Central memory CD8-positive, alpha-beta T cell (primary cell): Measurements from ENCODE around the gene MACROD2.

Experiments used
- ATAC-seq: fragments of 150-1000 bp; cut with Tn5 transposase; replicated peaks from 2 replicates; pipeline ENCODE4 v1.10.0; 2022; ENCODE audit warnings: mild to moderate bottlenecking, moderate FRiP score, moderate number of reproducible peaks; ENCODE audit not compliant: poor library complexity, severe bottlenecking; ENCODE audit errors: extremely low read depth
- DNase-seq, 2 donors: peaks; one replicate each; pipeline ENCODE4 v3.0.0; 2021; ENCODE audit warnings: low spot score in 2 of 2
- H3K27ac Mint-ChIP-seq: one replicate; pipeline ENCODE4 v1.8.0; 2022; ENCODE audit warnings: low read depth, mild to moderate bottlenecking, moderate library complexity, mixed read lengths
- H3K27me3 Mint-ChIP-seq: one replicate; pipeline ENCODE4 v1.8.0; 2022; ENCODE audit warnings: mixed read lengths
- H3K36me3 Mint-ChIP-seq: one replicate; pipeline ENCODE4 v1.8.0; 2022; ENCODE audit warnings: mild to moderate bottlenecking, moderate library complexity, mixed read lengths; ENCODE audit not compliant: insufficient read depth
- H3K4me1 Mint-ChIP-seq: one replicate; pipeline ENCODE4 v1.8.0; 2022; ENCODE audit warnings: mixed read lengths
- H3K4me3 Mint-ChIP-seq: one replicate; pipeline ENCODE4 v1.8.0; 2022; ENCODE audit warnings: mild to moderate bottlenecking, moderate library complexity, mixed read lengths
- H3K9me3 Mint-ChIP-seq: one replicate; pipeline ENCODE4 v1.8.0; 2022; ENCODE audit warnings: mixed read lengths

Gene MACROD2

GRCh38 chr20:14581731-14582130, 586.4 kb downstream of the MACROD2 start:
- Mint-ChIP-seq H3K9me3 (peaks cover 17% of the 10 kb centered on the region), H3K27ac (no peak overlapping the region)
- no peak for ATAC-seq

GRCh38 chr20:14582855-14583254, 587.5 kb downstream of the MACROD2 start:
- no peak for DNase-seq
- peaks cover 12% of the 10 kb centered on the region for H3K9me3 Mint-ChIP-seq

More at GRCh38 chr20:14581731-14582130, 586.4 kb downstream of the MACROD2 start:
- H3K27me3 Mint-ChIP-seq = no peaks in the 10 kb centered on the region
- H3K4me3 Mint-ChIP-seq = no peak overlapping the region
- no peaks in the 10 kb centered on the region for H3K4me1 Mint-ChIP-seq
- no peaks in the 10 kb centered on the region for H3K36me3 Mint-ChIP-seq
- DNase-seq = no peak

GRCh38 chr20:14583413-14583812, 588.1 kb downstream of the MACROD2 start:
- Mint-ChIP-seq H3K27ac (no peak overlapping the region), H3K9me3 (peaks cover 12% of the 10 kb centered on the region), H3K4me1 (no peaks in the 10 kb centered on the region), H3K4me3 (no peak overlapping the region), H3K36me3 (no peaks in the 10 kb centered on the region), H3K27me3 (no peaks in the 10 kb centered on the region)
- DNase-seq (no peak), ATAC-seq (no peak)

More at GRCh38 chr20:14582855-14583254, 587.5 kb downstream of the MACROD2 start:
- H3K27me3 Mint-ChIP-seq = no peaks in the 10 kb centered on the region
- ATAC-seq = no peak
- no peaks in the 10 kb centered on the region for H3K36me3 Mint-ChIP-seq
- no peaks in the 10 kb centered on the region for H3K4me1 Mint-ChIP-seq
- no peak overlapping the region for H3K27ac Mint-ChIP-seq
- no peak overlapping the region for H3K4me3 Mint-ChIP-seq

GRCh38 chr20:14589383-14589782, 594.1 kb downstream of the MACROD2 start:
- no peaks in the 10 kb centered on the region for H3K9me3 Mint-ChIP-seq
- DNase-seq (no peak), ATAC-seq (no peak)
- H3K27ac Mint-ChIP-seq = no peak overlapping the region
- H3K4me1 Mint-ChIP-seq = no peaks in the 10 kb centered on the region
- no peak overlapping the region for H3K4me3 Mint-ChIP-seq
- H3K36me3 Mint-ChIP-seq = no peaks in the 10 kb centered on the region
- H3K27me3 Mint-ChIP-seq = no peaks in the 10 kb centered on the region

- no peak overlapping the region for H3K27ac Mint-ChIP-seq
- peaks cover 14% of the 10 kb centered on the region for H3K9me3 Mint-ChIP-seq
- H3K4me3 Mint-ChIP-seq = no peak overlapping the region
- H3K36me3 Mint-ChIP-seq = no peaks in the 10 kb centered on the region
- ATAC-seq (no peak), DNase-seq (no peak)
- H3K27me3 Mint-ChIP-seq = no peaks in the 10 kb centered on the region
- H3K4me1 Mint-ChIP-seq = no peaks in the 10 kb centered on the region
Measured at GRCh38 chr20:14595051-14595450, 599.7 kb downstream of the MACROD2 start.

- ATAC-seq = no peak
- H3K36me3 Mint-ChIP-seq = no peaks in the 10 kb centered on the region
- H3K4me3 Mint-ChIP-seq = no peak overlapping the region
- no peaks in the 10 kb centered on the region for H3K4me1 Mint-ChIP-seq
- H3K9me3 Mint-ChIP-seq = peaks cover 14% of the 10 kb centered on the region
- H3K27me3 Mint-ChIP-seq = no peaks in the 10 kb centered on the region
- no peak overlapping the region for H3K27ac Mint-ChIP-seq
- DNase-seq = no peak
Measured at GRCh38 chr20:14597206-14597715, 601.9 kb downstream of the MACROD2 start.

- H3K27ac Mint-ChIP-seq = no peak overlapping the region
- peaks cover 14% of the 10 kb centered on the region for H3K9me3 Mint-ChIP-seq
- DNase-seq = no peak
- ATAC-seq = no peak
- no peaks in the 10 kb centered on the region for H3K4me1 Mint-ChIP-seq
- H3K4me3 Mint-ChIP-seq = no peak overlapping the region
- H3K36me3 Mint-ChIP-seq = no peaks in the 10 kb centered on the region
- H3K27me3 Mint-ChIP-seq = no peaks in the 10 kb centered on the region
Measured at GRCh38 chr20:14599613-14600012, 604.3 kb downstream of the MACROD2 start.

GRCh38 chr20:14600527-14600926, 605.2 kb downstream of the MACROD2 start:
- Mint-ChIP-seq H3K36me3 (no peaks in the 10 kb centered on the region), H3K27ac (no peak overlapping the region), H3K9me3 (peaks cover 9% of the 10 kb centered on the region), H3K27me3 (no peaks in the 10 kb centered on the region), H3K4me1 (no peaks in the 10 kb centered on the region), H3K4me3 (no peak overlapping the region)
- ATAC-seq (no peak), DNase-seq (no peak)

GRCh38 chr20:14604143-14604542, 608.8 kb downstream of the MACROD2 start:
- Mint-ChIP-seq H3K27me3 (no peaks in the 10 kb centered on the region), H3K36me3 (no peaks in the 10 kb centered on the region), H3K4me3 (no peak overlapping the region), H3K27ac (no peak overlapping the region), H3K9me3 (peaks cover 23% of the 10 kb centered on the region), H3K4me1 (no peaks in the 10 kb centered on the region)
- DNase-seq (no peak), ATAC-seq (no peak)

GRCh38 chr20:14609328-14610221, 614.3 kb downstream of the MACROD2 start:
- Mint-ChIP-seq H3K36me3 (no peaks in the 10 kb centered on the region), H3K27me3 (no peaks in the 10 kb centered on the region), H3K4me1 (no peaks in the 10 kb centered on the region), H3K27ac (no peak overlapping the region), H3K4me3 (no peak overlapping the region), H3K9me3 (peaks cover 25% of the 10 kb centered on the region)
- DNase-seq (no peak), ATAC-seq (no peak)

- Mint-ChIP-seq H3K9me3 (peaks cover 34% of the 10 kb centered on the region), H3K27me3 (no peaks in the 10 kb centered on the region), H3K4me3 (no peak overlapping the region), H3K4me1 (no peaks in the 10 kb centered on the region), H3K36me3 (no peaks in the 10 kb centered on the region), H3K27ac (no peak overlapping the region)
- no peak for ATAC-seq
- no peak for DNase-seq
Measured at GRCh38 chr20:14611479-14611878, 616.2 kb downstream of the MACROD2 start.

GRCh38 chr20:14612391-14612790, 617.1 kb downstream of the MACROD2 start:
- DNase-seq (no peak), ATAC-seq (no peak)
- Mint-ChIP-seq H3K9me3 (peaks cover 37% of the 10 kb centered on the region), H3K27ac (no peak overlapping the region), H3K4me1 (no peaks in the 10 kb centered on the region), H3K27me3 (no peaks in the 10 kb centered on the region), H3K4me3 (no peak overlapping the region), H3K36me3 (no peaks in the 10 kb centered on the region)

GRCh38 chr20:14616003-14616402, 620.7 kb downstream of the MACROD2 start:
- H3K36me3 Mint-ChIP-seq = no peaks in the 10 kb centered on the region
- H3K4me1 Mint-ChIP-seq = no peaks in the 10 kb centered on the region
- H3K4me3 Mint-ChIP-seq = no peak overlapping the region
- no peak overlapping the region for H3K27ac Mint-ChIP-seq
- DNase-seq (no peak), ATAC-seq (no peak)
- no peaks in the 10 kb centered on the region for H3K27me3 Mint-ChIP-seq
- peaks cover 32% of the 10 kb centered on the region for H3K9me3 Mint-ChIP-seq
